ENCODE results near the gene DZIP1.

DZIP1 gene

DNA sequence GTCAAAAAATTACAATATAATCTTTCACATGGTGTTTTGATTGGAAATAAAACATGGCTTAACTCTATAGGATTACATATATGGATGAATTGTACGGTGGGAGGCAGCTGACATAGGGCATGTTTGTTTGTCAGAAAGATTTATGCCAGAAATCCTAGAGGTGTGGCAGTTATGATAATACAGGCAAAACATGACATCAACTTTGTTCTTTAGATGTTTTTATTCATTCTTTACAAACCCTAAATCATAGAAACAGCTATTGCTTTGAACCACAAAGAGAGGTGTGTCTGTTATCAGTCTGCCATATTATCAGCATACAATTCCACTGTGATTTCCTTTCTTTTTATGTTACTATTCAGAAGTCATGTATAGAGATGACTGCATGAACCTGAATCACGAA is 100.2 kb downstream of the DZIP1 start:
- no peak for DNase-seq

DNA sequence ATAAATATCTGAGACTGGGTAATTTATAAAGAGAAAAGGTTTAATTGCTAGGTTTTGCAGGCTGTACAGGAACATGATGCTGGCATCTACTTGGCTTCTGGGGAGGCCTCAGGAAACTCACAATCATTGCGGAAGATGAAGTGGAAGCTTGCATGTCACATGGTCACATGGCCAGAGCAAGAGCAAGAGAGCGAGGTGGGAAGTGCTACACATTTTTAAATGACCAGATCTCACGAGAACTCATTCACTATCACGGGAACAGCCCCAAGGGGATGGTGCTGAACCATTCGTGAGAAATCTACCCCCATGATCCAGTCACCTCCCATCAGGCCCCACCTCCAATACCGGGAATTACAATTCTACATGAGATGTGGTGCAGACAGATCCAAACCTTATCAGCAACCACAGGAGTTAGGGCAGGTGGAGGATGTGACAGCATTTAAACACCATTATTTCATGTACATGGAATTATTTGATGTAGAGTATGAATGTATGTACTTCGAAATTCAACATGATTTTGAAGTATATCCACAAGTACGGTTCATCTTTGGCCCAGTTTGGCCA is 102.5 kb downstream of the DZIP1 start:
- DNase-seq: no peak

DNA sequence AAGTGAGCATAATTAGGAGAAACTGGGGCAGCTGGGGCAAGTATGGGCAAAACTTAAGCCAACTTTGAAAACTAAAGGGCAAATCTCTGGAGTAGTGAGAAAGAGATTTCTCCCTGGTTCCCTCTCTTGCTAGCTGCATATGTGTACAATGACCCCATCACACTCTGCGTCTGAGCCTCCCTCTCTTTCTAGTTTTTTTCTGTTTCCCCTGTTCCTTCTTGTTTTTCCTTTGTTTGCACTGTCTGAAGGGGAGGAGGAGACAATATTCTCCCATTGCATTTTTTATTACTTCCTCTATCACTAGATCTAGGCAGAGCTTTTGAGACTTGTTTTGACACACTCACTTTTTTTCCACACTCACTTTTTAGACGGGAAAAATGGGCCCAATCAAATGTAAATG is 103.2 kb downstream of the DZIP1 start:
- no peak for DNase-seq

GRCh38 chr13:95540888-95541287 is 103.6 kb downstream of the DZIP1 start:
- peak; percentile 59 for DNase-seq

DNA sequence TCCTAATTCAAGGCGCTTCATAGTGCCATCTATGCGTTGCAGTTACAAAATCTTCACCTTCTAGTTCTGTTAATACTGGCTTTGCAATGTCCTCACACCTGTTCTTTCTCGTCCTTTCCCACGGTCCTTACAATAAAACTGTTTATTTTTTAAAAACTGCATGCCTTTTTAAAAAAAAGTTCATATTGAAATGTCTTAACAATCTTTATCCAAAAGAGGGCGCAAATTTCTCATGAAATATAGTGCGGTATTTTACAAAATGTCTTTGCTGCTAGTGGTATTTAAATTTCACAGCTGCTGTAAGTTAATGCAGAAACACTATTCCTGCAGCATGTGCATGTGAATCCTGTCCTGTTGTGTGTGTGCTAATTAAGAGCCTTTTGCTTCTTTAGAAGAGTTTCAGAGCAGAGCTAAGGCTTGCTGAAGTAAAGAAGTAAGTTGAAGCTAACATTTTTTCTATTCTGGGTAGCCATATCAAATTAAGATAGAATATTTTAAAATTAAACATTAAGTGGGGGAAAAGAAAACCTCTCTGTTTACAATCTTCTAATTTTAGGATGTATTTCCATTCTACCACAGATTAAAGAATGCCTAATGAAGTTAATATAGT is 107.8 kb downstream of the DZIP1 start:
- no peak for DNase-seq

DNA sequence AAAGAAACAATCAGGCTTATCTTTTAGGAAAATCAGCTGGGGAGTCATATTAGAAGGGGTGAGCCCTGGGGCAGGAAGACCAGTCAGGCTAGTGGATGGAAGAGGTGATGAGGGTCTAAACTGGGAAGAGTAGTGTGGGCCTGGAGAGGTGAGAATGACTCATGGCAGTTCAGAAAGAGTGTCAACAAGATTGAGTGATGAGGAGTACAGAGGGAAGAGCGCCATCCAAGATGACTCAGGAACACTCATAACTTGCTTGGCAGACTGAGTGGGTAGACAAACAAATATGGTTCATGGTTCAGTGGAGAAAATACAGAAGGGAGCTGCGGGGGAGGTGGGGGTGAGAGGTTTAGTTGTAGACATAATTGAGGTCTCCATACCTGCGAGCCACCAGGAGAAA is 109.3 kb downstream of the DZIP1 start:
- DNase-seq: no peak

DNA sequence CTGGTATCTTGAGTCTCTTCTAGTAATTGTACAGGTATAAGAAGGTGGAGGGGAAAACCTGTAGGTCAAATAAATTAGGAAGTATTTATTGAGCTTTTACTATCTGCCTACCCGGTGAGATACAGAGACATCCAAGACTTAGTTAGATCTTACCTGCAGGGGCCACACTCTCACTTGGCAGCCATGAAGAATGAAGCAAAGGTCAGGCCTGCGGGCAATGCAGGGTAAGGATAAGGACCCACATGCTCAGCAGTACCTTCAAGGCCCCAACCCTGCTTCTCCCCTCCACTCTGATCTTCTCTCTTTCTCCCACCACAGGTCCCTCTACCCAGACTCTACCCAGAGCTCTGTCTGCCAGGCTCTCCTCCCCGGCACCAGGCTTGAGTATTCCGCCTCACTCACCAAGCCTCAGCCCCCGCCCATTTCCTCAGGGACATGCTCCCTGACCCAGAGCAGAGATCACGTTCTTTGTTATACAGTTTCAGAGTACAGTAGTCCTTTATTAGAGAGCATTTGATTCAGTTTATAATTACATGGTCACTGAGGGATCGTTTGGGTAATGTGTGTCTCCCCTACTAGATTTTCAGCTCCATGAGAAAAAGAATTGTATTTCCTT is 110.9 kb downstream of the DZIP1 start:
- no peak for DNase-seq

GRCh38 chr13:95530178-95530577 is 114.3 kb downstream of the DZIP1 start:
- DNase-seq: no peak

Measured in left hindlimb (tissue), 1 donor.